ENCODE measurements around the gene CASS4.
"Not testable (repeated sequence)": the region's sequence is repeated elsewhere in the genome, so short reads cannot be mapped to it uniquely, and the experiment has no call there.

CASS4 gene, protein sequence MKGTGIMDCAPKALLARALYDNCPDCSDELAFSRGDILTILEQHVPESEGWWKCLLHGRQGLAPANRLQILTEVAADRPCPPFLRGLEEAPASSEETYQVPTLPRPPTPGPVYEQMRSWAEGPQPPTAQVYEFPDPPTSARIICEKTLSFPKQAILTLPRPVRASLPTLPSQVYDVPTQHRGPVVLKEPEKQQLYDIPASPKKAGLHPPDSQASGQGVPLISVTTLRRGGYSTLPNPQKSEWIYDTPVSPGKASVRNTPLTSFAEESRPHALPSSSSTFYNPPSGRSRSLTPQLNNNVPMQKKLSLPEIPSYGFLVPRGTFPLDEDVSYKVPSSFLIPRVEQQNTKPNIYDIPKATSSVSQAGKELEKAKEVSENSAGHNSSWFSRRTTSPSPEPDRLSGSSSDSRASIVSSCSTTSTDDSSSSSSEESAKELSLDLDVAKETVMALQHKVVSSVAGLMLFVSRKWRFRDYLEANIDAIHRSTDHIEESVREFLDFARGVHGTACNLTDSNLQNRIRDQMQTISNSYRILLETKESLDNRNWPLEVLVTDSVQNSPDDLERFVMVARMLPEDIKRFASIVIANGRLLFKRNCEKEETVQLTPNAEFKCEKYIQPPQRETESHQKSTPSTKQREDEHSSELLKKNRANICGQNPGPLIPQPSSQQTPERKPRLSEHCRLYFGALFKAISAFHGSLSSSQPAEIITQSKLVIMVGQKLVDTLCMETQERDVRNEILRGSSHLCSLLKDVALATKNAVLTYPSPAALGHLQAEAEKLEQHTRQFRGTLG

DNA sequence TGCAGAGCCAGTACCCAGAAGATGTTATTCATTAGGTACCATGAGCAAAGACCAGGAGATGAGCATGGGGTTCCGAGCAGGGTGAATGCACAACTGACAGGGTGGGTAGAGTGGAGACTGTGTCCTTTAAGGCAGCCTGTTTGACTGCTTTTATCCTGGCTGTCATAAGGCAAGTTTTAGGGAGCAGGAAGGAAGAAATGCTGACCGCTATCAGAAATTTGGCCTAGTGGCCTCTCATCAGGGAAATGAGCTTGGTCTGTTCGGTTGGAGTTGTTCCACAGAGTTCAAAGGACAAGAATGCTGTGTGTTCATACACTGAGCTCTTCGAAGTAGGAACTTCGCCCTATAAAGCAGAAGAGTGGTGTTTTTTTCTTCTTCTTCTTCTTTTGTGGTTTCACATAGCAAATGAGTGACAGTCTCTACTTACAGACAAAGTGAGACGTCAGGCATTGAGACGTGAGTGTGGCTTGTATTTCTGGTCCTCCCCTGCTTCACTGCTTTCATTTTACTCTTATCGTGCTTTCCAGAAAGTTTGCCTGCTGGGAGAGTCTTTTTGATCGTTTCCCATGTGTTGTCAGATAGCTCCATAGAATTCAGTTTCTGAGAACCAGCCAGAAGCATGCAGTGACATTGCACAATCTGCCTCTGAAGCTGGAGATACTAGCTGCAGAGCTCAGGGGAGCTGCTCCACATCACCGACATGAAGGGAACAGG is at the start of gene CASS4:
Gene CASS4 (plus strand): TSS at position 502 of the 714 bp plus-strand sequence. CDS start 199 bp downstream, at position 701.
- in situ Hi-C loops (cut with MboI; ENCODE audit: low sequenced_read_pairs): no loop called here

DNA sequence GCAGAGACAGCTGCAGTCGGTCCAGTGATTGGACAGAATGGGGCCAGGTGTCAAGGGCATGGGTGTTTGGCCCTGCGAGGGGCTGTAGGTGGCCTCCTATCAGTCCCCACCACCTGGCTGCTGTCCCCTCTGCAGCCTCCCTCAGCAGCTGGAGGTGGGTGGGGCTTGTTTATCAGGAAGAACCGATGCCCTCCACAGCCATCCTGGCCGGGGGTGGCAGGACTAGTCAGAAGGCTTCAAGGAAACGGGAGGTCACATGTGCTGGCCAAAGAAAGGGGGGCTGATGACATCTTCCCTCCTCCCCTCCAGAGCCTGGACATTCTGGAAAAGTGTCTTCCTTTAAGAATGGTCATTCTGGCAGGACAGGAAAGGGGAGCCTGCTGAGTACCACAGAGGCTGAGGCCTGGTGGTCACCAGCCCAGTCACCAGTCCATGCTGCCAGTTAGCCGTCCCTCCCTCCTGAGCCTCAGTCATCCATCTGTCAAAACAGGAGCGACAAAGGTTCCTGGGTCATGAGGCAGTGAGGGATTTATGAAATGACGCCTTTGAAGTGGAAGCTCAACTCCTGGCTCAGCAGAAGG is 49.1 kb upstream of the CASS4 start:
- in situ Hi-C loops (cut with MboI; ENCODE audit: low sequenced_read_pairs): no loop called here

DNA sequence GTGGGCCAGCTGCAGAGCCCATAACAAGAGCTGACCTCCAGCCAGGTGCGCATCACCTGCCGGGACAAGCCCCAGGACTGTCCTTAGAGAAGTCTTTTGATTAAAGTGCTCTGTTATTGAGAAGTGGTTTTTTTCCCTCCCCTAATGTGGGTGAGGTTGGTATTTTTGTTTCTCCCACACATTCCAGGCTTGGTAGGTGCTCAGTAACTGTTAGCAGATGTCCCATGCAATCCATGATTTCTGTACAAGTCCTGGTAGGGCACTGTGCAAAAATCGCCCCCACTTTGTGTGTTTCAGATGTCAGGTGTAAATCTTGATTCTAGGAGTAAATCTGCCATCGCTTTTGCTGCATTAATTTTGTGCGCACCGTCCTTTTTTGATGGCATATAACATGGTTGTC is 48.6 kb upstream of the CASS4 start:
- in situ Hi-C loops (cut with MboI; ENCODE audit: low sequenced_read_pairs): no loop called here

DNA sequence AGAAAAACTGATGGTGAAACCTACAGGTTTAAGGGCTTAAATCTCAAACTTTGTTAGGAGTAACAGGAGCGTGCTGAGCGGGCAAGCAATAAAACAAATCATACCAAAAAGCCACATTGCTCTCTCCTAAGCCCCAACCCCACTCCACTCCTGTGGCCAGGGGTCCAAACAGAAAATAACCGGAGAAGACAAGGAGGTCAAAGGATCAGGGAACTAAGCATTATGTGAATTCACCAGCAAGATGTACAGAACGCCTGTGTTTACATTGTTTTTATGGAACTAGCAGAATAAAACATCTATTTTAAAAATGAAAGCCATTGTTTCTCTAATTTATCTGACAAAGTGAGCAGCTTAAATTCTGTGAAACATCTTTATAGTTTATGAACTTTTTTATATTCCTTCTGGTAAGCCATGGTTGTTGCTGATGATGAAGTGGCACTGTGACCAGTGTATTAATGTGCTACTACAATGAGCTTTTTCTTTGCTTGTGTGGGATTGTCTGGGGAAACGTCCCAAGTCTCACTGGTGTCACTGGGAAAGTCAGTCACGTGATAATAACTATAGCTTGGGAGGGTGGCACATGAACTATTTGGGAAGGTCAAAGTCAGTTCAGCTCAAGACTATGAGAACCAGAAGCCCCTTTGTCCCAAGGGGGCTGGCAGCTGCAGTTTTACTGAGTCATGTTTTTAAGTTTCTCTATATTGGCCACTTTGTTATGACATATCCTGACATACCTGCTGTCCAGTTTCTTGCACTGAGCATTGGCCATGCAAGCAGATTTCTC is 43.5 kb upstream of the CASS4 start:
- in situ Hi-C loops (cut with MboI; ENCODE audit: low sequenced_read_pairs): no loop called here

DNA sequence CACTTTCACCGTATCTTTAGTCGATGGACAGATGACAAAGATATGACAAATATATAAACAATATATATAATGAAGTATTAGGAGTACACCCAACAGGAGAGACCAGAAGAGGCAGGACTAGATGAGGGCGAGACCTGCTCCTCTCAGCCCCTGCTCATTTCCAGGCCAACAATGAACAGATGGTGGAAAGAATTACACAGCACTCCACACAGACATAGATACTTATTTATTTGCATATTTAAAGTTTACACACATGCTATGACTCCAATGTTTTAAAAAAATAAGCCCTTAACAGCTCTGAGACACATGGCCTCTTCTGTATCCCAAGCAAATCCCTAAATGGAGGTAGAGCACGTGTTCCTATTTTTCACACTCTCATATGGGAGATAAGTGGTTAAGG is 42.9 kb upstream of the CASS4 start:
- in situ Hi-C loops (cut with MboI; ENCODE audit: low sequenced_read_pairs): no loop called here

DNA sequence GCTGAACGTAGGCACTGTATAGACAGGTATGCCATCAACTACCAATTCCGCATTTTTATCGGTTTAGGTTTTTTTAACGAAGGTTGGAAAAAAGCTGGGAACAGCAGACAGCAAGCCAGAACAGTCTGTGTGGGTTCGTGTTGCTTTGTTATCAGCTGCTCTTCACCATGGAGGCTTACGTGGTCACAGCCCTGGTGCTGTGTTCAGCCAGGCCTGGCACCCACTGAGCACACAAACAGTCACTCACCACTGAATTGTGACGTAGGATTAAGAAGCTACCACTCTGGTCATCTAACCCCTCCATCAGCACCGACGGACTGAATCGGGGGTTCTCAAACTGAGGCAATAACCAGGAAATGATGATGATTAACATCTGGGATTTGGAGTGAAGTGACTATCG is 40.1 kb upstream of the CASS4 start:
- in situ Hi-C loops (cut with MboI; ENCODE audit: low sequenced_read_pairs): no loop called here

DNA sequence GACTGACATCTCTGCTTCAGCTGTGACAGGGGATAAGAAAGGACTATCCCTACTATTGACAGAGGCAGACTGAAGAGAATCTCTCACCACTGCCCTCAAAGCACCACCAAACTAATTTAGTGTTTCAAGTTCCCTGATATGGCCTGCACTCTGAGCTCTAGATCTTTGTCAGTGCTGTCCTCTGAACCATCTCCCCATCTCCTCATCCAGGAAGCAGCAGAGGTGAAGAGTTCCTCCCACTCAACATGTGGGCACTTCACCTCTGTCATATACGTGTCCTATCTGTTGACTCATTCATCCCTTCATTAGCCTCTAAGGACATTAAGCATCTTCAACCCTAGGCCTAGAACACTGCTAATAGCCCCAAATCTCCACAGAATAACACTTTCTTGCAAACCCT is 39.2 kb upstream of the CASS4 start:
- in situ Hi-C loops (cut with MboI; ENCODE audit: low sequenced_read_pairs): no loop called here

DNA sequence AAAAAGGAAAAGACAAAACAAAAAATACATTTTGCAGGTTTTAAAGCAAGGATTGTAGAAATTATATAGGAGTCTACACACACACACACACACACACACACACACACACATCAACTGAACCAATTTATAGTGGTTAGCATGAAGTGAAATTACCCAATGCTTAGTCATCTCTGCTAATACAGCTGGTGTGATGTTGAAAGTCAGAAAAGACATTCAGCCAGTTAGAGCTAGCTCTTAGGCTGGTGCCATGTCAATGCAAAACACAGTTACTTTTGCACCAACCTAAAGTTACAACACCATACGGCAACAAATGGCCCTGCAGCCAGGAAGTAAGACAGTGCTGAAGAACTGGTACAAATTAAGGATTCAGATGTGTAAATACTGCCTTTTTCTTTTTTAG is 38.1 kb upstream of the CASS4 start:
- in situ Hi-C loops (cut with MboI; ENCODE audit: low sequenced_read_pairs): no loop called here

DNA sequence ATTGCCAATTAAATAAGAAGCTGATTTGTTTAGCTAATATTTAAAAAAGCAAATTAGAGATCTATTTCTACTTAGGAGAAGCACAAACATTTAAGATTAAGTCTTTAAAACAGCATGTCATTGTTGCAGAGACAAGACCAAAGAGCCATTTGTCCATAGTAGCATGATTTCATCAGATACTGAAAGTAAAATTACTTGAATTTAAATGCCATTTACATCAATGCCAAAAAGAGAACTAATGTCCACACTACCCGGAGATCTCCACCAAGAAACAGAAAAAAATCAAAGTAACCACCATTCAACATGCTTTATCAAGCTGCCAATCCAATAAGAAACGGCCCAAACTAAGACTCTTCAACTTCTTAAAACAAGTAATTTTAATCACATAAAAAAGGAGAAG is 35.7 kb upstream of the CASS4 start:
- in situ Hi-C loops (cut with MboI; ENCODE audit: low sequenced_read_pairs): no loop called here

DNA sequence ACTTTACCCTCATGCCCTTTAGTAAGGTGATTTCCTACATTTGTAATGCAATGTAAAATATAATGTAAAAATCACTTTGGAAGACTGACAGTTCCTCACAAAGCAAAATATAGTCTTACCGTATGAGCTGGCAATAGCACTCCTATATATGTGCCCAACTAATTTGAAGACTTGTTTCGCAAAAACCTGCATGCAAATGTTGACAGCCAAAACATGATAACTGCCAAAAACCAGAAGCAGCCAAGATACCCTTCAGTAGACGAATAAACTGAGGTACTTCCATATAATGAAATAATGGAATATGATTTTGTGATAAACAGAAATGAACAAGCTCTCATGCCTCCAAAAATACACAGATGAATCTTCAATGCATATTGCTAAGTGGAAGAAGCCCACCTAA is 33.7 kb upstream of the CASS4 start:
- in situ Hi-C loops (cut with MboI; ENCODE audit: low sequenced_read_pairs): no loop called here

DNA sequence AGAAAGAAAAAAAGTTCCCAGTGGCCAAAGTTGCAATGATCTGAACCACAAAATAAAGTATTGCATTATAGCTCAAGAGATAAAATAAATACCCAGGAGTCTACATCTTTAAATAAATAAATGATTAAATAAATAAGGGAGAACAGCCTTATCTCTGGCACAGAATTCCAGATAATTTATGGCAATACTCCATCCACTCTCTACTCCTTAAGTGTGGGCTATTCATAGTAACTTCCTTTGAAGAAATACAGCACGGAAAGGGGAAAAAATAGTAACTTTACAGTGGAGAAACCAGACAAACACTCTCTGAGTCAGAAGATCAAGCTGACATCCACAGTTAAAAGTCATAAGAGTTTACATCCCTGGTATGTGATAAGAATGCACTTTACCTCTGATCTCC is 31.7 kb upstream of the CASS4 start:
- in situ Hi-C loops (cut with MboI; ENCODE audit: low sequenced_read_pairs): no loop called here

DNA sequence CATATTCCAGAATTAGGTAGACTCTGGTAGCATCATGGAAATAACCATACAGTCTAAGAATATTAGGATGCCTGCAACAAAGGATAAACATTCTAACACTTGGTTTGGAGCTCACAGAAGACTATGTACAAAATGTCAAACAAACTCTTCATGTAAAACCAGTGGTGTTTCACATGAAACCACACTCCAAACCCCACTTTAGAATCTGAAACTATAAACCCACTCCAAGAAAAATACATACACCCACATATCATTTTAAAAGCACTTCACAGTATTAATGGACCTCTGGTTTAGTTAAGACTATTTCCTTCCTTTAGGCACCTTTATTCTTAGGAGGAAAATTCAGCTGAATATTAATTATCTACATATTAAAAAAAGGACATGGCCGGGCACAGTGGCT is 30.6 kb upstream of the CASS4 start:
- in situ Hi-C loops (cut with MboI; ENCODE audit: low sequenced_read_pairs): no loop called here

DNA sequence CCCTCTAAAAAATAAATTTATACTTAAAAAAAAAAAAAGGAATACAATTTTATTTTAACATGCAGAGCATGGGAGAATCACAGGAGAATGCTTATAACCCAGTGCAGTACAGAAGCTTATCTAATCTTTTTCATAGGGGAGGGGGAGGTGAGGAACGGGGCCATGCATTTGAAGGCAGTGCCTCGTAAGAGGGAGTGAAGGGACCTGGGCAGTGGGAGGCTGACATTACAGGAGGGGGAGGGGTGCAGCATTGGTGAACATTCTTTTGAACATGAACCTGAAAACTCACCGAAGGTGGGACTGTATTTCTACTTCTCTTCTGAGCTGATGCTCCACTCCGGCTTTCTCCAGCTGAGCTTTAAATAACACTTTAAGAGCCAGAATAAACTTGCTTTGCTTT is 29.4 kb upstream of the CASS4 start:
- in situ Hi-C loops (cut with MboI; ENCODE audit: low sequenced_read_pairs): no loop called here

DNA sequence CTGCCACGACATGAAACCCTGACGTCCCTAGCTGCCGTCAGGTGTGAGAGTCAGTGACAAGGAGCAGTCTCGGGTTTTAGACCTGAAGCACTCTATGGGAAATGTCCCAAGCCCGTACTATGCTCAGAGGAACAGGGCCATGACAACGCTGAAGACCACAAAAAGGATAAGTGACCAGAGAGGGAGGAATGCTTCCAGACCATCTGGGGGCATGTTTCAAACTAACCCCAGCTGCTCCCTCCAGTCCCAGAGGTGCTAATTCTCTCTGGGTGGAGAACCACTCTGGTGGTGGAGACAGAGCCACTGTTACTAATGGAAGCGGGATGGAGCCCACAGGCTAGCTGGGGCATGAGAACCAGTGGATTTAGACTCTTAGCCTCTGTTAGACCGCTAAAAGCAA is 28.7 kb upstream of the CASS4 start:
- in situ Hi-C loops (cut with MboI; ENCODE audit: low sequenced_read_pairs): no loop called here

DNA sequence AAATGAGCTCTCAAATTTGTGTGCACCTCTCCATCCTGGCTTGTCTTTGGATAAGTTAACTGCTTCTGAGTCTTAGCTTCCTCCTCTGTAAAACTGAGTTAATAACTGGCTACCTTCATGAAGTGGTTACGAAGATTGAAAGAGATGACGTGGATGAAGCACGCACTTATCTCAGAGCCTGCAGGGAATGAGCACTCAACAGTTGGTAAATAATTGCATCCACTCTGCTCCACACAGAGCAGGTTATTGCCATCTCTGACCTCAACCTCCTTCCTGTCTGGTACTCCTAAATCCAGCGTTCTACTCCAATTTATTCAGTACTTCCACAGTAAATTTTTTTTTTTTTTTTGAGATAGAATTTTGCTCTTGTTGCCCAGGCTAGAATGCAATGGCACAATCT is 26.9 kb upstream of the CASS4 start:
- in situ Hi-C loops (cut with MboI; ENCODE audit: low sequenced_read_pairs): no loop called here

DNA sequence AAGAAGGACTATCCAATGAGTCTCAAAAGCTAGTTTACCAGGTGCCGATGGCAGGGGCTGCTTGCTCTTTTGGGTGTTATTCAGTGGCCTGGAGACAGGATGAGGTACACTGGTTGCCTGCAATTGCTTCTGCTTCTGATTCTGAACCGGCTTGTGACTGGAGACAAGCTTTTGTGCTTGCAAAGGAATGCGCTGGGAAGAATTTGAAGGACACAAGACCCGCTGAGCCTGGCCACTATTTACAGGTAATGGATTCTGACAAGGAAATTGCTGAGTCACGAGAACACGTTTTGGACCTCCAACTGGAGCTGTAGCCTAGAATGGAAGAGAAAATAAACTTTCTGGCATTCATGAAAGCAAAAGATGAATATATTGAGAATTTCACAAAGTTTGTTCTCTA is 25.8 kb upstream of the CASS4 start:
- in situ Hi-C loops (cut with MboI; ENCODE audit: low sequenced_read_pairs): no loop called here

DNA sequence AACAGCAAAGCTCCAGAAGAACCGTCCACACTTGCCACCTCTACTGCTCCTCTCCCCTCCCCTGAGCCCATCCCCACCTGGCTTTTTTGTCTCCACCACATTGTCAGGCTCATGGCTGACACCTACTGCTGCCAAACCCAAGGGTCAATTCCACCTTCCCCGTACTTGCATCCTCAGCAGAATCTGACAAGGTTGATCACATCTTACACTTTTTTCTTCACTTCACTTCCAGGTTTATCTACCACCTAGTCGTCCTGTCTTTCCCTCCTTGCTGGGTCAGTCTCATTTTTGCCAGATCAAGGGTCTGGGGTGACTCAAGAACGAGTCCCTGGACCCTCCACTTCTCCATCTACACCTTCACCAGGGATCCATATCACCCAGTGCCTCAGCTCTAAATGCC is 23.2 kb upstream of the CASS4 start:
- in situ Hi-C loops (cut with MboI; ENCODE audit: low sequenced_read_pairs): no loop called here

DNA sequence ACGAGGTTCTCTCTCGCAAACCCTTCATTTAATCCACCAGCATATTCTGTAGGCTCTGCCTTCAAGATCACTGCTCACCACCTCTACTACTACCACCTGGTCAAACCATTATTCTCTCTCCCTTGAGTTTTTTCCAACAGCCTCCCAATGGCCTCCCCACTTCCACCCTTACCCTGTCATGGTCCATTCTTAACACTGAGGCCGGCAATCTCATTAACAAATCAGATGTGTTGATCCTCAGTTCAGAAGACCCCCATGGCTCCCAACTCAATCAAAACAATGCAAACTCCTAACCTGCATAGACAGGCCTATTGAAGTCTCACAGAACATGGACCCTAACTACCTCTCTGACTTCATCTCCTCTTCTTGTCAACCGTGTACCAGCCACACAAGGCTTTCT is 22.3 kb upstream of the CASS4 start:
- in situ Hi-C loops (cut with MboI; ENCODE audit: low sequenced_read_pairs): no loop called here

DNA sequence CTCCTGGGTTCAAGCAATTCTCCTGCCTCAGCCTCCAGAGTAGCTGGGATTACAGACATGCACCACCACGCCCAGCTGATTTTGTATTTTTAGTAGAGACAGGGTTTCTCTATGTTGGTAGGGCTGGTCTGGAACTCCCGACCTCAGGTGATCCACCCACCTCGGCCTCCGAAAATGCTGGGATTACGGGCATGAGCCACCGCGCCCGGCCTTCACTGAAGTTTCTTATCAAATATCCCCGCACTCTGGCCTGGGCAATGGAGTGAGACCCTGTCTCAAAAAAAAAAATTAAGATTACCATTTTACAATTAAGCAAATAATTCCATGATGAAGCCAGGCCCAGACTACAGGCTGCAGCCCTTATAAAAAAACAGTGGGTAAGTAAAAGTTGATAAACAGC is 21.7 kb upstream of the CASS4 start:
- in situ Hi-C loops (cut with MboI; ENCODE audit: low sequenced_read_pairs): not testable (repeated sequence)

DNA sequence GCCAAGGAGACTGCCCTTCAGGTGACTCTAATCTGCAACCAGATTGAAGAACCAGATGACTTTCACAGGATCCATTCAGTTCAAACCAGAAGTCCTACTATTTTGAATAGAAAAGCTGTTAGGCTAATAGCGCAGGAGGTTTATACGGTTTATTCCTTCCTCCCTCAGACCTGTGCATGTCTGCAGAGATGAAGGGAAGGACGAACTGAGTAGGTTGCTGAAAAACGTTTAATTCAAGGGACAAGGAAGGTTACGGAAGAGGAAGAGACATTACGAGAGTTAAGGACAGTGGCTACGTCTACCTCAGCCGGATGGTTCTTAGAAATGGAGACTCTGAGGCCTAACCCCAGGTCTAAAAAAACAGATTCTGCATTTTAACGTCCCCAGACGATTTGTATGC is 21.0 kb upstream of the CASS4 start:
- in situ Hi-C loops (cut with MboI; ENCODE audit: low sequenced_read_pairs): no loop called here

Data from HL-60/S4 (cell line).